TTC549 (cell line): Measurements from ENCODE around the gene DPY19L3.
"Not testable (repeated sequence)": the region's sequence is repeated elsewhere in the genome, so short reads cannot be mapped to it uniquely, and the experiment has no call there.

Experiments
- FAIRE-seq: peaks from 2 replicates; lab custom pipeline; 2012; peaks lifted over from hg19 to GRCh38; lab: Jason Lieb, UNC

The DPY19L3 gene, protein sequence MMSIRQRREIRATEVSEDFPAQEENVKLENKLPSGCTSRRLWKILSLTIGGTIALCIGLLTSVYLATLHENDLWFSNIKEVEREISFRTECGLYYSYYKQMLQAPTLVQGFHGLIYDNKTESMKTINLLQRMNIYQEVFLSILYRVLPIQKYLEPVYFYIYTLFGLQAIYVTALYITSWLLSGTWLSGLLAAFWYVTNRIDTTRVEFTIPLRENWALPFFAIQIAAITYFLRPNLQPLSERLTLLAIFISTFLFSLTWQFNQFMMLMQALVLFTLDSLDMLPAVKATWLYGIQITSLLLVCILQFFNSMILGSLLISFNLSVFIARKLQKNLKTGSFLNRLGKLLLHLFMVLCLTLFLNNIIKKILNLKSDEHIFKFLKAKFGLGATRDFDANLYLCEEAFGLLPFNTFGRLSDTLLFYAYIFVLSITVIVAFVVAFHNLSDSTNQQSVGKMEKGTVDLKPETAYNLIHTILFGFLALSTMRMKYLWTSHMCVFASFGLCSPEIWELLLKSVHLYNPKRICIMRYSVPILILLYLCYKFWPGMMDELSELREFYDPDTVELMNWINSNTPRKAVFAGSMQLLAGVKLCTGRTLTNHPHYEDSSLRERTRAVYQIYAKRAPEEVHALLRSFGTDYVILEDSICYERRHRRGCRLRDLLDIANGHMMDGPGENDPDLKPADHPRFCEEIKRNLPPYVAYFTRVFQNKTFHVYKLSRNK

DNA sequence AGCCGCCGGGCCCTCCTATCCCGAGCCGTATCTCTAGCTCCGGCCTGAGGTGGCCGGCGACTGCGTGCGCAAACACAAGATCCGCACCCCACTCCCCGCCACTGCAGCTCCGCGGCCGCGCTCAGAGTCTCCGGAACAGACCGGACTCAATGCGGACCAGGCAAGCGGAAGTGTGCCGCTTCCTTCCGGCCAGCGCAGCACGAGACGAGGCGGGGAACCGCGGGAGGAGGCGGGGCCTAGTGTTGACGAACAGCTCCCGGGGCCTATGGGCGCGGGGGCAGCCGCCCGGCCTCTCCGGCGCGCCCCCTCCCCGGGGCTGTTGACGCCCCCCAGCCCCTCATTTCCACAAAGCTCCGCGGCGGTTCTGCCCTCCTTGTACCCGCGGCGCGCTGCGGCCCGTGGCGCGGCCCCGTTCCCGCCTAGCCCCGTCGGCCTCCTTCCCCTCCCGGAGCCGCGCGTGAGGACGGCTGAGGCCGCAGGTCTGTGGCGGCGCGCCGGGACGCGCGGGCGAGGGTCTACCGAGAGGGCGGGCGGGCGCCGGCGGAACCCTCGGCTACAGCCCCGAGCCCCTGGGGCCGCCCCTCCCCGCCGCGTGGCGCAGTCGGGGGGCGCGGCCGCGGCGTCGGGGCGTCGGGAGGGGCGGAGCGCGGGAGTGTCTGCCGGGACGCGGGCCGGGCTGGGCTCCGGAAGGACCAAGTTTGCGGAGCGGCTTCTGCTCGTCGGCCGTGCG lies at the start of gene DPY19L3:
DPY19L3 (plus strand) TSS at position 340 of the 730 bp plus-strand sequence. CDS start 2,484 bp downstream, outside the sequence.
- FAIRE-seq = no peak

GRCh38 chr19:32357720-32358119 lies 47.9 kb upstream of the DPY19L3 start:
- no peak for FAIRE-seq

DNA sequence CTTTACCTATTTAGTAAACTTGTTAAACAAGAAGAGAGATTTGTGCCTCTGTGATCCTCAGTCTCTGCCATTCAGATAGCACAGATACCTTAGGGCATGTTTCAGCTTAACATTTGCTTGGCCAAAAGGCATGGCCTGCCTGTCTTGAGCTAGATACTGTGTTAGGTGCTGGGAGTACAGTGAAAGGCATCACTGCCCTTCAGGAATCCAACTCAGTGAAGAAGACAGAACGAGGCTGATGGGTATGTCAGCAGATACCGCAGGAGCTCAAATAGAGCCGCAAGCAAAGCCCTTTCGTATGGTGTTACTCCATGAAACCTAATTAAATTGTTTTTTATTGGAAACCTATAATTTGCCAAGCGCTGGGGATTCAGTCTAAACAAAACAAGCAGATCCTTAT lies 47.2 kb upstream of the DPY19L3 start:
- FAIRE-seq = no peak

DNA sequence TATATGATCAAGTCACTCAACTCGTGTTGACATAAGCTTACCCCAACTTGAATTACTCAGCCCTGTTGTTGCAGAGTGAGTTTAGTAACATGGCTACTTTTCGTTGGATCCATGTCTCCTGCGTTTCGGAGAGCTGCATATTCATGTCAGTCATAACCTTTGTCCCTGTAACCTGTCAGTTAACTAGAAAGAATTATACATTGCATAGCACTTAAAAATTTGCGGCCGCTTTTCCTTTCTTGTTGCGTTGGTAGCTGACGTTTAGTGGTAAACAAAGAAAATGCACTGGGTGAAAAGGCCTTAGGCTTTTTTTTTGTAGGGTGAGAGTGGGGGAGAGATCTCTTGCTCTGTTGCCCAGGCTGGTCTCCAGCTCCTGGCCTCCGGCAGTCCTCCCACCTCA lies 46.0 kb upstream of the DPY19L3 start:
- FAIRE-seq = no peak

GRCh38 chr19:32361574-32362317 lies 43.8 kb upstream of the DPY19L3 start:
- FAIRE-seq = no peak

- no peak for FAIRE-seq
Measured at GRCh38 chr19:32362318-32362691, 43.3 kb upstream of the DPY19L3 start.

GRCh38 chr19:32363175-32363574 lies 42.4 kb upstream of the DPY19L3 start:
- FAIRE-seq = no peak

GRCh38 chr19:32363632-32364031 lies 41.9 kb upstream of the DPY19L3 start:
- FAIRE-seq = no peak

GRCh38 chr19:32364040-32364439 lies 41.5 kb upstream of the DPY19L3 start:
- FAIRE-seq = no peak

- no peak for FAIRE-seq
Measured at GRCh38 chr19:32367063-32367462, 38.5 kb upstream of the DPY19L3 start.

GRCh38 chr19:32367948-32368536 lies 37.5 kb upstream of the DPY19L3 start:
- no peak for FAIRE-seq

- FAIRE-seq = no peak
Measured at GRCh38 chr19:32368787-32369186, 36.8 kb upstream of the DPY19L3 start.

DNA sequence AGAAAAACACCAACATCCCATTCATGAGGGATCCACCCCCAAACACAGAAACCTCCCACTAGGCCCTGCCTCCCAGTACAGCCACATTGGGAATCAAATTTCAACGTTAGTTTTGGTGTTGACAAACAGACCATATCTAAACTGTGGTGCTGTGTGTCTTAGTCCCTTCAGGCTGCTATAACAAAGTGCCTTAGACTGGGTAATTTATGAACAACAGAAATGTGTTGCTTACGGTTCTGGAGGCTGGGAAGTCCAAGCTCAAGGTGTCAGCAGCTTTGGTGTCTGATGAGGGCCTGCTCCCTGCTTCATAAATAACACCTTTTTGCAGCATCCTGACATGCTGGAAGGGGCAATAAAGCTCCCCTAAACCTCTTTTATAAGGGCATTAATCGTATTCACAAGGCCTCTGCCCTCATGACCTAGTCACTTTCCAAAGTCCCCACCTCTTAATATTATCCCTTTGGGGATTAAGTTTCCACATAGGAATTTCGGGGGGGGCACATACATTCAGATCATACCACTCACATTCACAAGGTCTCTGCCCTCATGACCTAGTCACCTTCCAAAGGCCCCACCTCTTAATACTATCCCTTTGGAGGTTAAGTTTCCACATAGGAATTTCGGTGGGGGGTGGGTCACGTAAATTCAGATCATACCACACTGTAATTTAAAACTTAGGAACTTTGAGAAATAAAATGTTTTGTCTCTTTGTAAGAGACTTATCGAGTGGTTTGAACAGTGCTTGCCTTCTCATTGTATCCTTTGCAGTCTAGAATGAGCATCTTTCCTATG lies 32.6 kb upstream of the DPY19L3 start:
- FAIRE-seq = no peak

DNA sequence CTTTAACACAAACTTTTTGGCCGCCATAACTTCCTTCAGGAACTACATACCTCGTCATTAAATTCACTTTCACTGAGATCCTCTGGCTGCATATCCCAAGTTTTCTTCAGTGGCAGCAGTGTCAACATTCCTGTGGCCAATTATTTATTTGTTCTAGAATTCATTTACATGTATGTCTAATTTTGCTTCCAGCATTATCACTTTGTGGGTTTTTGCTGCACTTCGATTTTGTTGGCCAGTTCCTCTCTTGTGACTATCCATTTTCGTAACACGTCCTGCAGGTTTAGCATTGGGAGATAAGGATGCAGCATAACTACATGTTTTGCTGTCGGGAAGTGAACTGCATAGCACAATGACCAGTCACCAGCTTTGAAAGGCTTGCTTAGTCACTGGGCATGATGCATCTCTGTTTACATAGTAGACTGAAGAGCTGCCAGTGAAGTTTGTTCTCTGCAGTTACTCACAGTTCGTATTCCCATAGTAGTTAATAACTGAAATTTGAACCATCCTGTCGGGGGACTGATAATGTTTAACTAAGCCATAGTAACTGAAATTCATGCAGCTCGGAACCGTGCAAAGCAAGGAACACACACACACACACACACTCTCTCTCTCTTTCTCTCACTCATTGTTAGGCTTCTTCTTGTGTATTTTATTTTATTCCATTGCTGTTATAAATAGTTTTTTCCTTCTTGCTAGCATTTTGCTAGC lies 31.8 kb upstream of the DPY19L3 start:
- no peak for FAIRE-seq

GRCh38 chr19:32374362-32374761 lies 31.2 kb upstream of the DPY19L3 start:
- FAIRE-seq = not testable (repeated sequence)

- not testable (repeated sequence) for FAIRE-seq
Measured at GRCh38 chr19:32377088-32377487, 28.5 kb upstream of the DPY19L3 start.

GRCh38 chr19:32380269-32380668 lies 25.3 kb upstream of the DPY19L3 start:
- no peak for FAIRE-seq

DNA sequence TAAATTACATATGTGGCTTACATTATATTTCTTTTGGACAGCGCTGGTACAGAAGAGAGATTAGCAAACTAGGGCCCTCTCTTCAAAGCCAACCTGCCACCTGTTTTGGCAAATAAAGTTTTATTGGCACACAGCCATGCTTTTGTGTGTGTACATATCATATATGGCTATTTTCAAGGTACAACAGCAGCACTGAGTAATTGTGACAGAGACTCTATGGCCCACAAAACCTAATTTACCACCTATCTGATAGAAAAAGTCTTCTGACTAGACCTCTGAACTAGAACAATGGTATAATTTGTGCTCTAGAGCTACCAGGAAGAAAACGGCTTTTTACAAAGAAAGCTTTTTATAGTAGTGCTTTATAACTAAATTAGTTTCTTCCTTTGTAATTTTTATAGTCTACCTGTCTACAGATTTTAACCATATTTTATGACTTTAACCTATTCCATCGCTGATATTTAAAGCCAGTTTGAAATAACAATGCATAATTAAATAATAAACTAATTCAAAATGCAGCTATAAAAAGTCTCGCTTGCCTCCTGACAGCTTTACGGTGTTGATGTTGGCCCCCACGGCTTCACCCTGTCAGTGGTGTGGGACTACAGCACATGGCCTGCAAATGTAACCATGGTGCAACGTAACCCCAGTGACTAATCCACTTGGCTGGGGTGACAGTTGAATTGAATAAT lies 17.7 kb upstream of the DPY19L3 start:
- FAIRE-seq = no peak

DNA sequence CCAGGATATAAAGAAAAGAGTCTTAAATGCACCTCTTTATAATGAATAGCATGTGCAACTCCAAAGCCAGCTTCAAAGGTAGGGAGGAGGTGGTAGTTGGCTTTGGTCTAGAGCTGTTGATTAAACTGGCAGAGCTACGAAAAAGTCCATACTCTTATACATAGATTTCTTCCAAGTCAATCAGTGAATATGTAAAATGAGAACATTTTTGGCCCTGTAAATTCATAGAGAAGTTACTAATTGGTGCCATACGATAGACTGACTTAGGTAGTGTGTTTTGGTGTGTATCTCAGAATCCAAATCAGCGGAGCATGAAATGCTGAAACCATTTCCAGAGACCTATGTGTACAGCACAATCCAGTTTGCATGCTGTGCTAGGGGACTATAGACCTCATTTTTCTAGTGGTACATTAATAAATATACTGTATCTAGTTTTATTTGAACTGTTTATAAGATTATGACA lies 17.1 kb upstream of the DPY19L3 start:
- no peak for FAIRE-seq

DNA sequence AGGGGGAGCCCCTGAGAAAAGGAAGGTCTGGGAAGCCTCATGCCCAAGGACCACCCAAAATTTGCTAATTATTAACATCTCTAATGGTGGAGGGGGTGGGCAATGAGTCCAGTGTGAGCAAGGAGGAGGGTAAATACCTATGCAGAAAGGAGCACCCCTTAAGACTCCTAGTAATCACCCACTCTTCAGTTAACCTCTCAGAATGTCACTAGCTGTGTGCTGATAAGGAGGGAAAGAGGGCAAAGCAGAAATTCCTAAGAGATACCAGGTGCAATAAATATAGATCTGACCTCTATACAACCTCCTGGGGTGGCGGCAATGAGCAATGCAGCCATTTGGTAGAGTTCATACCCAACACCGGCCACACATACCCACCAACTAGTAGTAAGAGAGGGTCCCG lies 12.7 kb upstream of the DPY19L3 start:
- FAIRE-seq = no peak
